DMS53 treated with DMSO at 0.1 percent for 48 hours (cell line): Measurements from ENCODE around the gene FAM20B.

ENCODE experiments used
- DNase-seq: peaks from one replicate; lab custom pipeline; 2025; ENCODE audit not compliant: unreplicated experiment; lab: John Stamatoyannopoulos, UW

FAM20B gene

DNA sequence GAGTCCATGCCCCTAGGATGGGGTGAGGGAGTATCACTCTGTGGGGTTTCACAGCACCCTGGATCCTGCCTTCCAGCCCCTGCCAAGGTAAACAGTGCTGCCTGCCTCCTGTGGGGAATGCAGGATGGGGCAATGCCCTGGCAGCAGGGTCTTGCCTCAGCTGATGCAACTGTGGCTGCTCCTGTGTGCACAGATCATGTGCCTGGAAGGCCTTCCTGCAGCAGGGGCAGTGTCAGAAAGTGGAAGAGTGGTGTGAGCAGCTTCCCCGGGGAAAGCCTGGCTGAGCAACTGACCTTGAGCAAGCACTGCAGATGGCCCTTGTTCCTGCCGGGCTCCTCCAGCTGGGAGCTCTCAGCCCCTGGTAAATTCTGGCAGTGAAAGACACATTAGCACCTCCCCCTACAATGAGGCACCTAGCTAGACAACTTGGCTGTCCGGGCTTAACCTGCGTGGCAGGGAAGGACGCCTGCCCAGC lies 66.0 kb downstream of the FAM20B start:
- DNase-seq: no peak

DNA sequence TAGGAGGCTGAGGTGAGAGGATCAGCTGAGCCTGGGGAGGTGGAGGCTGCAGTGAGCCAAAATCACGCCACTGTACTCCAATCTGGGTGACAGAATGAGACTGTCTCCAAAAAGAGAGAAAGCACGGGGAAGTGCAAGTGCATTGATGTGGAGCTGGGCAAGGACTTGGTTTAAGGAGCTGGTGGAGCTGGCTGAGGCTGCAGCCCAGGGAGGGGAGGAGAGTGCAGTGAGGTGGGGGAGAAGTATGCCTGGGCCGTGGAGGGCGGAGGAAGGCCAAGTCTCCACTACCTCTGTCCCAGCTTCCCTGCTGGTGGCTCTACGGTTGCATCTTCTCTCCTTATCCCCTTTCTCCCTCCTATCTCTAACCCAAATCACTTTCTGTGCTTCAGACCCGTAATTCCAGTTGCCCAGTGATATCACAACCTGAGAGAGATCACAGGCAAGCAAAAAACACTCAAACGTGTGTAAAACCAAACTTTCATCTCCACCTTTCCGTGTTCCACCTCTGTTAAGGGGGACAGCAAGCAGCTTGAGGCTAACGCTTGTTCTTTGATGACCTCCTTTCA lies 67.3 kb downstream of the FAM20B start:
- no peak for DNase-seq

DNA sequence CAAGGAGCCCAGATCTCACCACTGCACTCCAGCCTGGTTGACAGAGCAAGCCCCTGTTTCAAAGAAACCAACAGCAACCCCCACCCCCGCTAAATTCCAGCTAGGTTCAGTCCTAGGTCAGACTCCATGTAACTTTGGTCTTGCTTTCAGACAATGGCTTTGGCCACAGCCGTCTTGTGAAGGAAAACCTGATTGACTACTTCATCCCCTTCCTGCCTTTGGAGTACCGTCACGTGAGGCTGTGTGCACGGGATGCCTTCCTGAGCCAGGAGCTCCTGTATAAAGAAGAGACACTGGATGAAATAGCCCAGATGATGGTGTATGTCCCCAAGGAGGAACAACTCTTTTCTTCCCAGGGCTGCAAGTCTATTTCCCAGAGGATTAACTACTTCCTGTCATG lies 69.1 kb downstream of the FAM20B start:
- no peak for DNase-seq

DNA sequence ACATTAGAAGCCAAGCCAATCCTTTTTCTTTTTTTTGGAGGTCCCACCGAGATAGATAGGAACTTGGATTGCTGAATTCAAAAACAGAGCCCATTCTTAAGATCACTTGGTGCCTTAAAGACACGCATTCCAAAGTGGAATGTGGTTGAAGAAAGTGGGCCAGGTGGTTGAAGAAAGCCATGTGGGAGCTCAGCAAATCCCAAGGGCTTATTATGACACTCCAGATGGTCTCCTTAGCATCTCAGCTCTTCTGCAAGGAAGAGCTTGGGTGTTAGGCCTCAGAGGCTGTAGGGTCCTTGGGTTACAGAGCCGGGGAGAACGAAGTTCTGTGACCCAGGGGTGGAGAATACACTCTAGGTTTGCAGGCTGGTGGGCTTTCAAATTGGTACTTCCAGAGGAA lies 69.7 kb downstream of the FAM20B start:
- no peak for DNase-seq

DNA sequence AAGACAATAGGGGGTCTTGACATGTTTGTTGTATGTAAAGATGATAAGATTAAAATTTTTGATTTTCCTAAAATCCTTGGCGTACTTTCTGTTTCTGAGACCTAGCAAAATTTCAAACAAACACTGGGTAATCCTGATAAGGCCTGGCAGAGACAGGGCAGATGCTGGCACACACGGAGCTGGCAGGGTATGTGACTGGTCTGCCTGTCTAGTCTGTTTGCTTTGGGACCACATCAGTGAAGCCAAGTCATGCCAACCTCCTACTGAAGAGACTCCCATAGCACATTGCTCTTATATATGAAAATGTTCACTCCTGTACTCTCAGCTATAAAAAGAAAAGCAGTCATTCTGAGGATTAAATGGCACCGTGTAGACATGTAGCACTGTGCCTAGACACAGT lies 70.2 kb downstream of the FAM20B start:
- no peak for DNase-seq

DNA sequence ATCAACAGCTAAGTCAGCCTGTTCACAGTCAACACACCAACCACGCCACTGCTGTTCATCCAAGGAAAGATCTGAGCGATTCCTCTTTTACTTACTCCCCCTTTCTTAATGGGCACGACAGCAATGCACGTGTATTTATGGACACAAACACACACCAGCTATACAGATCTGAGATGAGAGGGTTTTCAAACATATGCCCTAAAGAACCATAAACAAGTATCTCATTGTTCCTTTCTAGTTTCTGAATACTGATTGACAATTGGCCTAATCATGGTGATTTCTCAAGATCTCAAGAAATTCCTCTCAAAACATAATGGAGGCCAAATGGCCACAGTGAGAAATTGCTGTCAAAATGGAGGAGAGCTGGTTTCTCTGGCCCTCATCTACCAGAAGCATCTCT lies 74.2 kb downstream of the FAM20B start:
- DNase-seq: no peak

DNA sequence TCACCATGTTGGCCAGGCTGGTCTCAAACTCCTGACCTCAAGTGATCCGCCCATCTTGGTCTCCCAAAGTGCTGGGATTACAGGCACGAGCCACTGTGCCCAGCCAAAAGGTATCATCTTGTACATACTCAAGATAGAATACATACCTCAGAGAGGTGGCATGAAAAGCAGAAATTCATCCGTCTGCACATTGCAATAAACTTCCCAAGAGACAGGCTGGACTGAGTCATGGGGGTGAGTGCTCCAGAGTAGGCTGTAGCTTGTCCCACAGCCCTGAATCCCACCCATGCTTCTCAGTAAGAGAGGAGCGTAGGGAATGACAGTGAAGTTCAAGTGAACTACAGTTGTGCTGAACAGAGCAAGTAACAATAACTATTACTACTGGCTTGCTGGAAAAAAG lies 75.9 kb downstream of the FAM20B start:
- no peak for DNase-seq

DNA sequence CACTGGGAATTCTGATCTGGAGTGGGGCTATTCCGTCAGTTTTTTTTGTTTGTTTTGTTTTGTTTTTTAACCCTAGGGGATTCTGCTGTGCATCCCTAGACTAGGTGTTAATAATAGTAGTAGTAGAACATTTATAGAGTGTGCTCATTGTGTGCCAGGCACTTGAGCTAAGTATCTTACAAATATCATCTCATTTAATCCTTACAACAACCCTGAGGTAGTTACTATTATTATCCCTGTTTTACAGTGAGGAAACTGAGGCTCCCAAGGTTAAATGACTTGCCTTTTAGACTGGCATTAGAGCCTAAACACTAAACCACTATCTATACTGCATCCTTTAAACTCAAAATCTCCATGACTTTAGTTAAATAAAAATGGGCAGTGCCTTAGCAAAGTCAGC lies 78.3 kb downstream of the FAM20B start:
- no peak for DNase-seq

DNA sequence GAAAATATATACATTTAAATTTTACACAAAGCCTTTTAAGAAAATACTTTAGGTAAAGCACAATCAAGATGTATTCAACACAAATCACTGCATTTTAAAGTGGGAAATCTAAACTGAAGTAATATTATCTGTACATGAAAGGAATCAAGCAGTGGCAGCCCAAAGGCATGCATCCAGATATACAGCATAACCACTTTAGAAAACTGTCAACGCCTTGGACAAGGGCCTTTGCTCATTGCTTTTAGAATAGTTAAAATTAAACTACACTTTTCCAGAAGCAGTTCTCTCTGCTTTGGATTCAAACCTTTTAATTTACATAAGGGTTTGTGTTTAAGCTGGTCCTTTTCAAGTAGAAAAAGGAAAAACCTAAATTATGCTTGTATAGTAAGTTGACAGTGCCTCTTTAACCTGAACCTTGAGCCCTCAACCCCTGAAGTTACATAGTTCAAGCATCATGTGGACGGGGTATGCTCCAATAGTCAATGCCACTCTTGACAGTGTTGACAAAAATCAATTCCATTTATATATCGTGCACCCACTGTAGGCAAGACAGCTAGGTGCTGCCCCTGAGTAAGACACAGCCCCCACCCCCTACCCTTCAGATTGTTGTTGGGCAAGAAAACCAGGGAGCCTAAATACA lies 79.0 kb downstream of the FAM20B start:
- no peak for DNase-seq

DNA sequence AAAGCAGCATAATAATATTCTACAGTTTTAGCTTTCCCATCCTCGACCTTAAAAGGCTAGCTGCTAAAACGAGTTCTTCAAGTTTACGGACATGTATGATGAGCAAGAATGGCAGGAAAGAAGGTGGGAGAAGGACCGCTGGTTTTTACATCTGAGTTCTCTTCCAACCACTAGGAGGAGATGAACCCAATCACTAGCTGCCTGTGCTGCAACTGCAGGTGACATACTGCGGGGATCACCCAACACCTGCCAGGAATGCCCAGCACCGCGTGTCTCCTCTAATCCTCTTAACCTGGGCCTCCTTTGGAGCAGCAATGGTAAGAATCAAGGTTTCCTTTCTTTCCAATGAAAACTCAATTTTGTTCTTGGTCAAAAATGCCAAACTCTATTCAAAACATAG lies 79.7 kb downstream of the FAM20B start:
- DNase-seq: no peak

DNA sequence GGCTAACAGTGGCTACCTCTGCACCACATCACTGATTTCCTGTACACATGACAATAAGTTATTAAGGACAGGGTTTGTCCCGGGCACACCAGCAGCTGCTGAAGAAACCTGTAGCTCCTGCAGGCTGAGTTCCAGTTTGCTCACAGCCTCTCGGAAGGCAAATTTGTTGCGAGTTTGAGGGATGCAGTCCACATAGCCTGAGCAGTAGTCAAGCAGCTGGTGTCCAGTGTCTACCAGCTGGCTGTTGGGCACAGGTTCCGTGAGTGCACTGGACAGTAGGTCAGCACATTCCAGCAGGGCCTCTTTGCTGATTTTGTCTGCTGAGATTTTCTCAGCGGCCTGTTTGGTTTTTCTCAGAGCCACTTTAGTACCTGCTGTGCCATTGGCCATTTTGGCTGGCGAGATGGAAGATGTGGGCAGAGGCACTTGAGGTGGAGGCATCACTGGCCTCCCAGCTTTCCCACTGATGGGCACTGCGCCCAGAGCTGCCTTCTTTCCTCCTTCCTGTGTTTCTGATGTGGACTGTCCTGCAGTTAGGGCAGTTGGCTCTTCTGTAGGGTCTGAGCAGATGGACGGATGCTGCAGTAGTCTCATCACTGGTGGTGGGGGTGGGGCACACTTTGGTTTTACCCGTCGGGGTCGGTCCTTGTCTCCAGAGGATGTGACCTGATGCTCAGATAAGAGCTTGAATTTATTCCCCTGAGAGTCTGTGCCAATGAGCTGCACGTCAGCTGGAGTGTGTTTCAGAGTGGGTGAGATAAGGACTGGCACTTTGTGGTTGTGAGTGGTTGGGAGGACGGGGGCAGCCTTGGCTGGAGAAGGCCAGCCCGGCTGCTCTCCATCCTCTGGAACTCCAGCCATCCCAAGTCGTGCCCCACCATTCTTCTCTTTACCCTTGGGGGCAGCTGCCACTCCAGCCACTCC lies 82.3 kb downstream of the FAM20B start:
- DNase-seq: no peak

DNA sequence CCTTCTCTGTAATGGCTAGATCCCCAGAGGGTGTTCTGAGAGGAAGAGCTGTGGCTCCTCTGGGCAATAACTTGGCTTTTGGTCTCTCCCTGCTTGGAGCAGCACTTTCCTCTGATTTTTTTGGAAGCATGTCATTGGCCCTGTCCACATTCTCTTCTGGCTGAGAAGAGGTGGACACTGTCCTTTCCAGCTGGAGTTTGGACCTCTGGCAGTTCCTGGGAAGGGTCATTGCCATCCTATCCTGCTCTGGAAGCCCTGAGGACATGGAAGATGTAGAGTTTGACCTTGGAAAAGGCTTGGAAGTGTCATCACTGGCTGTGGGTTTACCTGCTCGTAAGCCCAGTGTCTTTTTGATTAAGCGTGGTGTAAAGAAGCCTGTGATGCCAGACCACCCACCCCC lies 83.0 kb downstream of the FAM20B start:
- DNase-seq: no peak

DNA sequence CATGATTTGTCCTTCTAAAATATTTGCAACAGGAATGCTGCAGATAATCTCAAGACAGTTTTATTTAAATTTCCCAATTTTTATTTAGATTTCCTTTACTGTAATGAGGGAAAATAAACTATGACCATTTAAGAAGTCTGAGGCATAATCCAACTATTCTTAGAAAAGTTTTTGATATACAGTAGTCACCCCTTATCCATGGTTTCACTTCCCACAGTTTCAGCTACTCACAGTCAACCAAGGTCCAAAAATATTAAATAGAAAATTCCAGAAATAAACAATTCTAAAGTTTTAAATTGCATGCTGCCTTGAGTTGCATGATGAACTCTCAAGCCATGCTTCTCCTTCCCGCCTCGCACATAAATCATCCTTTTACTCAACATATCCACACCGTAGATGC lies 89.5 kb downstream of the FAM20B start:
- no peak for DNase-seq

DNA sequence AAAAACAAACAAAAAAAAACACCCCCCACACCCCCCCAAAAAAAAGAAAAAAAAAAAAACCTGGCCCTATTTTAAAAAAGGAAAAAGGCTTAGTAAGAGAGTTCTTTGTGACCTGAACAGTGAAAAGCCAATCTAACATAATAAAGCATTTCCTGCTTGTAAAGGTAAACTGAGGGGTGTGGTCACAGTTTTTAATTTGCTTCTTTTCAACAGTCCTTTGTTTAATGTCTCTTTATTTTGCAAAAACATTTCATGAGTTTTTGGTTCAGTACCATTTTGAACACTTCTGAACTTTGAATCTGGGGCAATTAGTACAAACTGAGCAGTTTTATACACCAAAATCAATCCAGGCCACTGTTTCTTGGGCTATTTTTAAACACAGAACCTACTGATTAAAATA lies 93.8 kb downstream of the FAM20B start:
- no peak for DNase-seq

DNA sequence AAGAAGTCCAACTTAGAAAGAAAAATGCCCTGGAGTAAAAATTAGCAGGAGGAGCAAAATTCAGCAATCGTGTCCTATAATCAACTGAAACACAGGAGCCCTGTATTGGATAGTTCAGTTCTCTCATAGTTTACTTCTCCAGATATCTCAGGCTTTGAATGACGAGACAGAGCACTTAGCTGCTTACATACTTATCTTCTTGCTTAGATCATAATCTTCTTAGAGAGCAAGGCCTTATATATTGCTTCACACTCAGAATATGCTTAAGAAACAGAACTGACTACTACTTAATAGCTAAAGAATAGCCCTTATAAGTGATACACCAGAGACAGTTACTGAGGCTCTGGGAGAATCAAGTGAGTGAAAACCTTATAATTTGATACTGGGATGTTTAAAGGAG lies 95.0 kb downstream of the FAM20B start:
- DNase-seq: no peak

DNA sequence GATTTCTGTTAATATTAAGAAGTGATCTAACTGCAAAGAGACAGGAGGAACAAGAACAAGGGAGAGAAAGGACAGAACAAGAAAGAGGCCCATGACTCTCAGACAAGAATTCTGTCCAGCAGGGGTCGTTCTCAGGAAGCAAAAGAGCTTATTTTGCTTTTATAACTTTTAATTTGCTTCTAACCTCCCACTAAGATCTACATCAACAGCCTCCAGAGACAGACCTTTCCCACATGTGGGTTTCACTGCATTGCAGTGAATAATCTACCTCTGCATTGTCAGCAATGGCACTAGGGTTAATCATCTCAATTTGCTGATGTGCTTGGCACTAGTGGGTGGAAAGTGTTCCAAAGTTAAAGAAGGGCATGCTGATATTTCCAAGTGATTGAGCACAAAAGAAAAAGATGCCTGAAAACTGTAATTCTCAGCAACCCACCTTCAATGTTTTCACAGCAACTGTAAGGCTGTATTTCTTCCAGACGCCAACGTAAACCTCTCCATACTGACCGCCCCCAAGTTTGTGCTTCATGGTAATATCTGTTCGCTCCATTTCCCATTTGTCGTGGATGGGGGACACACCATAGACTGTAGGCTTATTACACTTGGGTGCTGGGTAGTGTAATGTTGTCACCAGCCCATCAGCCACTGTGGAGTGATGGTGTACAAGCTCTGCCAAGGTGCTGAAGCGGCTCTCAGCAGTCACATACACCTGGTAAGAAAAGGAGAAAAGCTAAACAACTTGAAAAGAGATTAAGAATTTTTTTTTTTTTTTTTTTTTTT lies 95.7 kb downstream of the FAM20B start:
- no peak for DNase-seq

DNA sequence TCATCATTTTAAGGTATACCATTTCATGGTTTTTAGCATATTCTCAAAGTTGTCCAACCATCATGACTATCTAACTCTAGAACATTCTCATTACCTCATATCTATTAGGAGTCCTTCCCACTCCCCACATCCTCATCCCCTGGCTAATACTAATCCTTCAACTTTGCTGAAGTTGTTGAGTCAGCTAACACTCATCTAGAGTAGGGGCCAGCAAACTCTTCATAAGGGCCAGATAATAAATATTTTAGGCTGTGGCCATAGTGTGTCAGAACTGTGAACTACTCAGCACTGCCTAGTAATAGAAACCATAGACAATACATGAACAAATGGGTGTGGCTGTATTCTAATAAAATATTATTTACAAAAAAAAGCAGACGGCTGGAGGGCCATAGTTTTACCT lies 99.2 kb downstream of the FAM20B start:
- no peak for DNase-seq
